NCI-H460 (cell line): ENCODE measurements around the gene GRM3. TPM values are rescaled to one million over a fixed set of nuclear protein-coding genes. Genes with fewer than 3 reads are reported as not detected.

ENCODE experiments used
- DNase-seq: peaks from one replicate; pipeline ENCODE4 v3.0.0-alpha.2; 2016; ENCODE audit warnings: low read depth; ENCODE audit errors: extremely low read depth
- total RNA-seq: library from RNA; depleted of rRNA; stranded (reverse); fragments of >200 nt; shearing (Covaris generic); gene quantifications from 2 replicates; pipeline ENCODE4 v1.2.3, GENCODE V29; 2014

Gene GRM3
- total RNA-seq, 1 experiment from 2014 or later: not detected

DNA sequence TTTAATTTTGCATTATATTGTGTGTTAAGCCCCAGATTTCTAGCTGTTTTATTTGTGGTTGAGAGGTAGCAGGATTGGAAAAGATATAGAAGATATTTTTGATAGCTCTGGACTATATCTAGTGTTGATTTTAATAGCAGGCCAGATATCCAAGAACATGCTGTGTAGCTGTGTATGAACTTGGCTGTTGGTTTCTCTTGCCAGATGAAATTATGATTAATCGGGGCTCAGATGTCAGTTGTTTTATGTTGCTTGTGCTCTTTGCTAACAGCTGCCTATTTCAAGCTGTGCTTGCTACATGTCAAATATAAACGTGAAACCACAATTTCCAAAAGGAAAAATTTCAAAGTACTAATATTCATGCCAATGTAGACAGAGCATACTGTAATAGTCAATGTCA lies 141.1 kb downstream of the GRM3 start:
- no peak for DNase-seq

DNA sequence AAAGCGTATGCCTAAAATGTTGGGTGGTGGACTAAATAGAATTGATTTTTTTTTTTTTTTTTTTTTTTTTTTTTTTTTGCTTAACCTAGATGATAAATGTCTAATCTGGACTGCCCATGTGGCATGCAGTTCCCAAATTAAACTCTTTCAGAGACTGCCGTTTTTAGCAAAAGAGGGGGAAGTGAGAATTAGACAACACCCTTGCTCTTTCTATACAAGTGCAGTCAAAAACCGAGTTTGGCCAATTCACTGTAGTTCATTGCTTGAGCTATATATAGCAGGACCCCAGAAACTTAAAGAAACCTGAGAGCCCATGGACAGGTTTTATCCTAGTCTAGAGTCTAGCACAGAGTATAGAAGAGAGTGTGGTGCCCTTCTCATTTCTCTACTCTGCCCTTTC lies 141.9 kb downstream of the GRM3 start:
- no peak for DNase-seq

GRCh38 chr7:86786376-86786775 lies 142.7 kb downstream of the GRM3 start:
- no peak for DNase-seq

GRCh38 chr7:86788948-86789347 lies 145.2 kb downstream of the GRM3 start:
- DNase-seq: no peak

DNA sequence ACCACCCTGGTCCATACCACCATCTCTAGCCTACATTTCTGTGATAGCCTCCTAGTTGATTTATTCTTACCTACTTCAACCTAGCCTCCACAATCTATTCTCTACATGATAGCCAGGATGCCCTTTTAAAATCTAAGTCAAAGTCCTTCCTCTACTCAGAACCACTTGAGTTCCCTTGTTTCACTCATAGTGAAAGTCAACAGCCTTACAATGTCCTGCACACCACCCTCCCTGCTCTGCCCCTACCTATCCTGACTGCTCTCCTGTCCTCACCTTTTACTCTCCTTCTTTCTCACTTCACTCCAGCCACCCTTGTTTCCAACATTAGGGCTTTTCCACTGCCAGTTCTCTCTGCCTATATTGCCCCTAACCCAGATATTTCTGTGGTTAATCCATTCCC lies 146.7 kb downstream of the GRM3 start:
- no peak for DNase-seq

- no peak for DNase-seq
Measured at GRCh38 chr7:86792260-86792659, 148.6 kb downstream of the GRM3 start.

DNA sequence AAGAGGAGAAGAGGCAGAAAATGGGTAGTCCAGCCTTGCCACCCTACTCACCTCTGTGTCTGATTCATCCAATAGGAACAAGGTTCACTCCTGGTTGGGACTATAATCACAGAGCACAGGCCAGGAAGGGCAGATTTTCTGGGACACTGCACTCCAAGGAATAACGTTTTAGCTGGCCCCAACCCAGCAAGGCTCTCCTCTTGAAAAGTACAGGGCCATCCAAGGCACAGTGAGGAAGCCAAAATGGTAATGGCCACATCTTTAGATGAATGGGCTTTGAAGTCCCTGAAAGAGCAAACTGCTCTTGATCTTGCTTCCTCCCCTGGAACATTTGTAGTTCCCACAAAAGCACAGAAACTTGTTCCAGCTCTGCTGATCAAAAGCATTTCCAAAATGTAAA lies 149.4 kb downstream of the GRM3 start:
- no peak for DNase-seq

DNA sequence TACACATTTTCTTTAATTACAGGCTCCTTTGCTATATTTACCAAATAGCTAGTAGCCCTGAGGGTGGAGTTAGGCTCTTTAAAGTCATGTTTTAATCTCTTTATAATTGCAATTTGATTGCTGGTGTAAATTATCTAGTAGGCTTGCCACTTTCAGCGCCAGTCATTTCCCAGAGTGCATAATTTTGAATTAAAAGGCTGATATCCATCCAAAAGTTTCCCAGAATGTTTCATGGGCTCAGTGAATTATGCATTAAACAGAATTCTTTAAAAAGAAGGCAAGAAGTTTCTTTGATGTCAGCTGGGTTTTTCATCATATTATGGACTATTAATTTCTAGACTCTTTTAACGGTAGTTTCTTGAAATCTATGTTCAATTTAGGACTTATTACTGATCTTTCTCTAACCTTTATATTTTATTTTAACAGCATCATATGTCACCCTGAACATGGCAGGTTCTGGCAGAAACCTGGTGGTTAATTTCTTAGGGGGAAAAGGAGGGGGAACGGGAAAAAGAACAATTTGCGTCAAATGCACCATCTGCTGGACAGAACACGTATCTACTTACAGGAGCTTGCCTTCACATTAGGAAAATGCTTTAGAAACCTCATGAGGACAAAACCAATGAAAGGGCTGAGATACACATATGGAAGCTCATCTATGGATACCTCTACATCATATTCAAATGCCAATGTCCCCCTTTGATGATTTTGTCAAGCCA lies 171.1 kb downstream of the GRM3 start:
- peak; percentile 11 for DNase-seq

DNA sequence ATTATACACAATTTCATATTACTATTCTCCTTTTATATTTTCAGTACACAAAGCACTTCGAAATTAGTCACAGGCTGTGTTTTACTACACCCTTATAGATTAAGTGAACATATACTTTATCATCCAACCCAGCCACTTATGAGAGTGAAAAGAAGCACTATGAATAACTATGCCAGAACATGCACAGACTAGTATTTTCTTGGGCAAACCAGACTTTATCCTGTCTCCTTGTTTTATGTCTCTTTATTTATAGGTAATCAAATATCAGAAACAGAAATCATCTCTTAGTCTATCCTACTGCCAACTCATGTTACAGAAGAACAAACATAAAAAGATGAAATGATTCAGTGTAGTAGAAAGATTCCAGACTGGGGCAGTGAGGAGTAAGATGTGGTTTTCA lies 171.8 kb downstream of the GRM3 start:
- DNase-seq: no peak

- no peak for DNase-seq
Measured at GRCh38 chr7:86818903-86819302, 175.2 kb downstream of the GRM3 start.

DNA sequence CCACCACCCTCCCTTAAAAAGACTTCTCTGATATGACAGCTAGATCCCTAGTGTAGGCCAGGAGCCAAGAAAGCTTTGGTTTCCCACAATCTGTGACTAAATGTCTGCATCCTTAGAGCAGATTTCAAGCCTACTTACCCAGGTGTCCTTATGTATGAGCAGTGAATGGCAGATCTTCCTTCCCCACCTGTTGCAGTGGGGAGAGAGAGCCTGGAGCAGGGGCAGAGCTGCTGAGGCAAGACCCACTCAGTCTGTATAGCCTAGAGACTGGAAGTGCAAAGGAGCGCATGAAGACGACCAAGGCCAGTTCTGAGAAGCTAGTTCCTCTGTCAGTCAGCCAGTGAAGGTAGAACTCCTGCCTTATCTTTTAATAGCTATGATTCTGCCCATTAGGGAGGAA lies 180.1 kb downstream of the GRM3 start:
- DNase-seq: no peak

DNA sequence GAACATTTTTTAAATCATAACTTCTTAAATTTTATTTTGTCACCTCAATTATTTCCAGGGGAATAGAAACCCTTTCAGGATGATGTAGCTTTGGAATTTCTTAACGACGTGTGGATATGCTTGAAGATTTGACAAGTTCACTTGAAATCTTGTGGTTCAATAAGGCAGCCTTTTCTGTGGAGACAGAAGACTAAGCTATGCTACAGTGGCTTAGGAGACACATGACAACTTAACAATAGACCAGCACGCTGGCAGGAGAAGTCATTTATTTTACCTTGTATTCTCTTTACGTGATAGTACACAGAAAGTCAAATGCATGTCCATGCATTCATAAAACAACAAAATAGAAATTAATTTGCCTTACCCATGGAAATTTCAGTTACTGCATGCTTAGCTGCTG lies 181.6 kb downstream of the GRM3 start:
- DNase-seq: no peak

DNA sequence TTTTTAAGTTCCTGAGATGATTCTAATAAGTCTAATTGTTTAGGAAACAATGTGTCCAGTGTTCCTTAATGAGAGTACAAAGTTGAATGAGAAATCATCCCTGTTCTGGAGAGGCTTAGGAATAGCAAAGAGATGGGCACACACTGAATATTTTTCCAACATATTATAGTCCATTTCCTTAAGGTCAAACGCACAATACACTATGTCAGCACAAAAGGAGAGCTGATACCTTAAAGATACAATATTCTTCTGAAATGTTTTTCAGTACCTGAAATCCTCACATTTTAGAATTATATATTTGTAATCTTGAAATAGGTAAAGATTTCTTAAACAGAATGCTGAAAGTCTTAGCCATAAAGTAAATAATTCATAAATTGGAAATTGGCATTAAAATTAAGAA lies 183.2 kb downstream of the GRM3 start:
- DNase-seq: no peak

GRCh38 chr7:86833360-86833759 lies 189.7 kb downstream of the GRM3 start:
- no peak for DNase-seq

- no peak for DNase-seq
Measured at GRCh38 chr7:86837235-86837634, 193.5 kb downstream of the GRM3 start.

- DNase-seq: no peak
Measured at GRCh38 chr7:86844608-86845007, 200.9 kb downstream of the GRM3 start.

- DNase-seq: no peak
Measured at GRCh38 chr7:86846494-86847190, 202.9 kb downstream of the GRM3 start.

DNA sequence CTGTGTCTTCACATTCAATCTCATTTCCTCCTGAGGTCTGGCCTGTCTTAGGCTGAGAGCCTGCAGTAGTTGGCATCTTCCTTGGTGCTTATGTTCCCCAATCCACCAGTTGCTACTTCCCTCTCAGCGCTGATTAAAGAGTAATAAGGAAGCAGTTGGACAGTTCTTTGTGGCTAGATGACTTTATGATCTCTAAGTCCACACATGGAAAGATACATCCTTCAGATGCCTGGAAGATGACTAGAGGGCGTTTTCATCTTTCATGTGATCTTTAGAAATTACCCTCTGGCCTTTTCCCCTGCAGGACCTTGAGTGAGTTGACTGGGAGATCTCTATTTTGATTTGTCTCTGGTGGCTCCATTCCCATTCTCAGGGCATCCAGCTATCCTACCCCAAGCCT lies 204.5 kb downstream of the GRM3 start:
- DNase-seq: no peak

DNA sequence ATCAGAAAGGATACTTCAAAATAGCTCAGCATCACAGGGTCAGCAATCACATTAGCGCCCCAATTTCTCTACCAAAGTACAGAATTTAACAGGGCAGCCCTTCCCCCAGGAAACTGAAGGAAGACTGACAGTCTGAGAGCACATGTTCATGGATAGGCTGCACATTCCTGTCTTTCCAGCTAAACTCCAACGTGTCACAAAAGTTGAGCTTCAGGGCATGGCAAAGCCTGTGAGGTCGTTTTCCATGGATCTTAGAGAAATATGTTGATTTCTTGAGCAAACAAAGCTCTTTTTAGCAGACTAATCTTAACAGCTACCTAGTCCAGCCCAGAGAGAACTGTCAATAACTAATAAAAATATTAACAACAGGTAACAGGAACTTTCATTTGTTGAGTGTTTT lies 207.9 kb downstream of the GRM3 start:
- DNase-seq: no peak

DNA sequence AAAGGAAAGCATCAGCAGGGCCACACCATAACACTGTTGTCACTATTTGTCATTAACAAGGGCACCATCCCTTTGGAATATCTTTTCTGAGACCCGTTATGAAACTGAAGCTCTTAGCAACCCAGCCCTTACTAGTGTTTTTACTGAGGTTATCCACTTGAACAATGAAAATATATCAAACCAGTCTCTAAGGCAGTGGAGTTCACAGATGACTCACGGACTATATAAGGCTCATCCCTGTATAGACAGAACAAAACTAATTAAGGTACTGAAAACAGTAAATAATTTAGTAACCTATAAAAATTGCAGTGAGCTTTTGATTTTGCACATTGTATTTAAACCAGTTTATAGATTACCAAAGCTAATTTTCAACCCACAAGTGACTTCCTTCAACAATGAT lies 219.7 kb downstream of the GRM3 start:
- DNase-seq: no peak

DNA sequence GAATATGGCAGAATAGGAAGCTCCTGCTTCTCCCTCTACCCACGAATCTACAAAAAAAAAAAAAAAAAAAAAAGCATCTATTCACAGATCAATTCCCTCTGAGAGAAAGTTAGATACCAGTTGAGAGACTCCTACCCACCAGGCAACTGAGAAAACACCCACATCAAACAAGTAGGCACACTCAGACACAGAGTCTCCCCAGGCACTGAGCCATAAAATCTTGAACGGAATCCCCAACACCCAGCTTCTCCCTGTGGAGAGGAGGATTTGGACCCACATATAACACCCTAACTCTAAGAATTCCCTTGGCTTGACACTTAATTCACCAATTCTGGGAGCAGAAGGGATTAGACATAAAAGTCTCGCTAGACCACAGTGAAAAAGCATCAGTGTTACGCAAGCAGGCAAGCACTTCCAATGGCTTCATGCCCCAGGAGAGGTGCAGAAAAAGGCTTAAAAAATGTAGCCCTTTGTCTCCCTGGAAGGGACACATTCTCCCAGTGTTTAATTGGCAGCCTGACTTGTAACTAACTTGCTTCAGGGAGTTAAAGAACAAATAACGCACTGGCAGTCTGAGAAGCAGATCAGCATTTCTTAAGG lies 223.6 kb downstream of the GRM3 start:
- no peak for DNase-seq

- DNase-seq: no peak
Measured at GRCh38 chr7:86876146-86876545, 232.4 kb downstream of the GRM3 start.
